HG02571 (cell line): ENCODE measurements around the gene DDX27.

Source experiments
- ATAC-seq: cut with Tn5 transposase; IDR thresholded peaks from one replicate; pipeline ENCODE4 v1.9.1; 2021; ENCODE audit warnings: mild to moderate bottlenecking, moderate library complexity; ENCODE audit not compliant: unreplicated experiment

The DDX27 gene

GRCh38 chr20:49287555-49288249 is 68.5 kb downstream of the DDX27 start:
- ATAC-seq, result no peak

DNA sequence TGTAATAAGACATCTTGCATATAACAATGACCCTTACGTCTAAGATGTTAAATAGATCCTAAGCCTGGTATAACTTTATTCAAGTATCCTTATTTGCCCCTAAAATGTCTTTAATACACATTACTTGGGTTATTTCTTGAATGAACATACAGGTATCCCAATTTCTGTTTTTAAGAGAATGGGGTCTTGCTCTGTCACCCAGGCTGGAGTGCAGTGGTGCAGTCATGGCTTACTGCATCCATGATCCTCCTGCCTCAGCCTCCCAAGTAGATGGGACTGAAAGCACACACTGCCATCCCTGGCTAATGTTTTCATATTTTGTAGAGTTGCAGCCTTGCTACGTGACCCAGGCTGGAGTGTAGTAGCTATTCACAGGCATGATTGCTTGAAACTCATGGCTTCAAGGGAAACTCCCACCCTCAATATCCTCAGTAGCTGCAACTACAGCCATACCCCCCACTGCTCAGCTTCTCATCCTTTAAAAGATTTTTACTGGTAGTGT is 69.1 kb downstream of the DDX27 start:
- no peak for ATAC-seq

DNA sequence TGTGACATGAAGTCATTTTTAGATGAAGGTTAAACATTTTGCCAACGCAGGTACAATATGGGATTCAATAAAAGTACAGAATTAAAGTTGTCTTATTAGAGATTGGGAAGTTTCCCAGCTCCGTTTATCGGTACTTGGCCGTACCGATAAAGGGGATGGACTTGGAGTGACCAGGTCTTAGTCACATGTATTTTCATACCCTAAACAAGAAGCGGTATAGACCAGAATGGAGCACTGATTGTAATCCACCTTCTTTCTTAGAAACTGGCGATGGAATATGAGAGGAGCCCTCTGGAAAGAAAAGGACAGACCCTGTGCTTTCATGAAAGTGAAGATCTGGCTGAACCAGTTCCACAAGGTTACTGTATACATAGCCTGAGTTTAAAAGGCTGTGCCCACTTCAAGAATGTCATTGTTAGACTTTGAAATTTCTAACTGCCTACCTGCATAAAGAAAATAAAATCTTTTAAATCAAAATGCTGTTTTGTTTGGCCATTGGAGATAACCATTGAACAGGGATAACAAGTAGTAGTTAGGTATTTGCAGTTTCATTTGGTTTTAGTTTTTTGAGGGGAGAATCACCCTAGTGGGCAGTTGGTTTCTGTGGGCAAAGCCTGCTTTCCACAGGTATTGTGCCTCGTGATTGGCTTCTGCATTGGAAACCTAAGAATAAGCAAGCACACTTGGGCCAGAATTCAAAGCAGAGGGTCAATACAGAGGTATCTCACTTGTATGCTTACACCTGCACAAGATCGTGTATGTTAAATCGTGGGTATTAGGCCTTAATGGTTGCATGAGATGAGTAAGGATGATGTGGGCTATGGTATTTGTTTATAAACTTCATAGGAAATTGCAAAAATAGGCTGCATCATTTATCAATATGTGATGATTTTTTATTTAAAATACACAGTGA is 69.8 kb downstream of the DDX27 start:
- no peak for ATAC-seq

DNA sequence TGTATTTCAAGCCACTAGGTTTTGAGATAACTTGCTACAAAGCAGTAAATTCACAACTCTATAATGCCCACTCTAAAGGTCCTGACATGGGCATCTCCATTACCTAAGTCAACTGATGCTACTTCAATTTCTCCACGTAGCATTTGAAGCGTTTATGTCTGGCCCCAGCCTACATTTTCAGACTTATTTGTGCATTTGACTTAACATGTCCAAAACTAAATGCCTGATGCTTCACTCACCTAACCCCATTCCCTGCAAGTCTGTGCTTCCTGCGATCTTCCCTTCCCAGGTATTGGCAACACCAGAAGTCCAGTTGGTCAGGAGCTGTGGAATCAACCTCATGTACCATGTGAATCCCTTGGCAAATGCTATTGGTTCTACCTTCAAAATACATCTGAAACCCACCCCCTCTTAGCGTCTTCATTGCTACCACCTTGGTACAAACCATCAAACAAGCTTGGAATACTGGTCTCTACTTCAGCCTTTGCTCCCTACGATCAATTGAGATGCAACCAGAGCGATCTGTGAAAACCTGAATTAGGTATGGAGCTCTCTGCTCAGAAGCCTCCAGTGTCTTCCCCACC is 71.5 kb downstream of the DDX27 start:
- ATAC-seq, result no peak

DNA sequence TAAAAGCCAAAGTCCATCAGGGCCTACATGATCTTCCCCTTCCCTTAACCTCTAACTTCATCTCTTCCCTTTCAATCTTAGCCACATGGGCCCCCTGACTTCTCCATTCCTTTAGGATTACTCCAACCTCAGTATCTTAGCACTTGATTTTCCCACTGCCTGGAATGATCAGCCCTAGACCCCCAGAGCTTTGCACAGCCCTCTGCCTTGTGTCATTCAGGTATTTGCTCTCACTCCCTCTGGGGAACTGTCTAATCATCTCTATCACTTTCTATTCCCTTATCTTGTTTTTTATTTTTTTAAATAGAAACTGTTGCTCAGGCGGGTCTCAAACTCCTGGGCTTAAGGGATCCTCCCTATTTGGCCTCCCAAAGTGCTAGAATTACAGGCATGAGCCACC is 72.0 kb downstream of the DDX27 start:
- ATAC-seq, result no peak

GRCh38 chr20:49292010-49292409 is 72.8 kb downstream of the DDX27 start:
- no peak for ATAC-seq

DNA sequence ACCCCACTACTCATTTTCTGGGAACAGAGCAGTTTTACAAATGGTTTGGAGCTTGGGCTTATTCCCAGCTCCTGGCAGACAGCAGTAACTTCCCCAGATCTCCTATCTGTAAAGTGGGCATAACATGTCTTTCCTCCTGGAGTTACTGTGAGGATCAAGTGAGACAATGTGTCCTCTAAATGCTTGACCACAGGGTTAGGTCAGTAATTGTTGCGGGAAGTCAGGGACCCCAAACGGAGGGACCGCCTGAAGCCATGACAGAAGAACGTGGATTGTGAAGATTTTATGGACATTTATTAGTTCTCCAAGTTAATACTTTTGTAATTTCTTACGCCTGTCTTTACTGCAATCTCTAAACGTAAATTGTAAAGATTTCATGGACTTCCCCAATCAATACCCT is 73.9 kb downstream of the DDX27 start:
- no peak for ATAC-seq
